Lung microvascular endothelial cell (primary cell): Measurements from ENCODE around the gene ATP6V0A1. TPM values are rescaled to one million over a fixed set of nuclear protein-coding genes. Genes with fewer than 3 reads are reported as not detected.
"Not testable (repeated sequence)": the region's sequence is repeated elsewhere in the genome, so short reads cannot be mapped to it uniquely, and the experiment has no call there.

ENCODE experiments used
- DNase-seq, 2 donors: peaks; one replicate each; pipeline versions ENCODE4 v3.0.0 to v3.0.0-alpha.2; 2010; ENCODE audit warnings: low read depth in 2 of 2
- total RNA-seq: library from RNA; depleted of rRNA; stranded (reverse); fragments of >200 nt; gene quantifications from 2 replicates; pipeline ENCODE4 v1.2.1, GENCODE V29; 2014

The ATP6V0A1 gene
- total RNA-seq, 1 donor from 2014 or later = 22.0 TPM

GRCh38 chr17:42537826-42538451 lies 79.3 kb downstream of the ATP6V0A1 start:
- no peak for DNase-seq

- DNase-seq = no peak
These were observed 79.8 kb downstream of the ATP6V0A1 start for GRCh38 chr17:42538482-42538881.

GRCh38 chr17:42540558-42540957 lies 81.9 kb downstream of the ATP6V0A1 start:
- DNase-seq = not testable (repeated sequence)

GRCh38 chr17:42541041-42541833 lies 82.6 kb downstream of the ATP6V0A1 start:
- DNase-seq = peak; percentile 33 to 41

- no peak for DNase-seq
These were observed 84.8 kb downstream of the ATP6V0A1 start for GRCh38 chr17:42543190-42544079.

- no peak for DNase-seq
These were observed 86.2 kb downstream of the ATP6V0A1 start for GRCh38 chr17:42544874-42545283.

- DNase-seq = not testable (repeated sequence)
These were observed 87.3 kb downstream of the ATP6V0A1 start for GRCh38 chr17:42545755-42546505.

- no peak for DNase-seq
These were observed 88.4 kb downstream of the ATP6V0A1 start for GRCh38 chr17:42547001-42547461.

GRCh38 chr17:42547698-42548069 lies 89.0 kb downstream of the ATP6V0A1 start:
- DNase-seq = no peak

- DNase-seq = peak; percentile 33 to 49
These were observed 89.6 kb downstream of the ATP6V0A1 start for GRCh38 chr17:42548070-42548837.

- DNase-seq = no peak
These were observed 90.5 kb downstream of the ATP6V0A1 start for GRCh38 chr17:42548993-42549755.

GRCh38 chr17:42552736-42553135 lies 94.1 kb downstream of the ATP6V0A1 start, which contains the start of gene HSD17B1:
Gene HSD17B1, plus strand, starts transcription at chr17:42552923. Its CDS starts 11 bp downstream, at chr17:42552934.
- not testable (repeated sequence) for DNase-seq

GRCh38 chr17:42553161-42553818 lies 94.6 kb downstream of the ATP6V0A1 start:
- DNase-seq = peak in 1 of 2 donors; percentile 56

GRCh38 chr17:42553866-42554249 lies 95.2 kb downstream of the ATP6V0A1 start:
- peak; percentile 25 to 42 for DNase-seq

- DNase-seq = peak; percentile 86 to 92
These were observed 95.8 kb downstream of the ATP6V0A1 start for GRCh38 chr17:42554250-42555121.

- DNase-seq = no peak
These were observed 96.5 kb downstream of the ATP6V0A1 start for GRCh38 chr17:42555122-42555622.

GRCh38 chr17:42555961-42556617 lies 97.4 kb downstream of the ATP6V0A1 start:
- DNase-seq = not testable (repeated sequence)
